HuH-7 (cell line): ENCODE data around the gene ZCWPW2.

Source experiments
- DNase-seq: peaks from one replicate; pipeline ENCODE4 v3.0.0; 2011; ENCODE audit warnings: low spot score

Gene ZCWPW2

GRCh38 chr3:28348629-28349468 lies at the start of gene ZCWPW2, which contains the start of gene AZI2:
TSS of gene ZCWPW2 (plus strand) at chr3:28348721. CDS start at chr3:28413069, 64,348 bp downstream.
TSS of gene AZI2 (minus strand) at chr3:28348824. CDS start at chr3:28340617, 8,207 bp downstream.
- DNase-seq, result peak; percentile 87

GRCh38 chr3:28299705-28300104 lies 48.8 kb upstream of the ZCWPW2 start:
- DNase-seq, result no peak

GRCh38 chr3:28300345-28300962 lies 48.1 kb upstream of the ZCWPW2 start:
- no peak for DNase-seq

GRCh38 chr3:28301688-28302087 lies 46.8 kb upstream of the ZCWPW2 start:
- no peak for DNase-seq

- no peak for DNase-seq
These were observed 40.3 kb upstream of the ZCWPW2 start for GRCh38 chr3:28308196-28308595.

- DNase-seq, result no peak
These were observed 32.8 kb upstream of the ZCWPW2 start for GRCh38 chr3:28315711-28316110.

GRCh38 chr3:28316226-28316625 lies 32.3 kb upstream of the ZCWPW2 start:
- no peak for DNase-seq

- DNase-seq, result peak; percentile 44
These were observed 31.0 kb upstream of the ZCWPW2 start for GRCh38 chr3:28317438-28318022.

- DNase-seq, result no peak
These were observed 27.5 kb upstream of the ZCWPW2 start for GRCh38 chr3:28320981-28321380.

- DNase-seq, result no peak
These were observed 26.1 kb upstream of the ZCWPW2 start for GRCh38 chr3:28322464-28322863.

- DNase-seq, result no peak
These were observed 22.0 kb upstream of the ZCWPW2 start for GRCh38 chr3:28326458-28326926.

GRCh38 chr3:28328188-28329151 lies 20.1 kb upstream of the ZCWPW2 start:
- DNase-seq, result no peak

GRCh38 chr3:28334552-28334951 lies 14.0 kb upstream of the ZCWPW2 start:
- DNase-seq, result no peak

GRCh38 chr3:28335246-28335645 lies 13.3 kb upstream of the ZCWPW2 start:
- DNase-seq, result no peak

- DNase-seq, result no peak
These were observed 11.3 kb upstream of the ZCWPW2 start for GRCh38 chr3:28337230-28337629.

GRCh38 chr3:28343144-28343543 lies 5.4 kb upstream of the ZCWPW2 start:
- no peak for DNase-seq

- DNase-seq, result no peak
These were observed 2.8 kb upstream of the ZCWPW2 start for GRCh38 chr3:28345690-28346089.

GRCh38 chr3:28347374-28348264 lies 902 bp upstream of the ZCWPW2 start:
- no peak for DNase-seq

- no peak for DNase-seq
These were observed 274 bp upstream of the ZCWPW2 start for GRCh38 chr3:28348265-28348628.

GRCh38 chr3:28349469-28350000 lies 1.0 kb downstream of the ZCWPW2 start:
- DNase-seq, result peak; percentile 10
